H1 (cell line): ENCODE data around the gene DAPK1. TPM values are rescaled to one million over a fixed set of nuclear protein-coding genes. Genes with fewer than 3 reads are reported as not detected.

Source experiments
- CHD2 ChIP-seq: IDR thresholded peaks from 2 replicates; pipeline ENCODE4 v1.6.1; 2012; ENCODE audit warnings: low read length, improper control_type of control experiment
- polyA plus RNA-seq, 7 experiments: library from polyadenylated mRNA; depleted of rRNA in 3 of 7; stranded (reverse) in 5 of 7; unstranded in 2 of 7; fragments of >200 nt in 5 of 7; fragments of 200-250 nt in 2 of 7; gene quantifications; 1 replicate in 5 of 7; 2 replicates in 1 of 7; 4 replicates in 1 of 7; pipeline versions ENCODE4 v1.2.1 to v1.2.3, GENCODE V29; 2011 to 2013; ENCODE audit warnings: missing spikeins in 2 of 7, mixed read lengths in 2 of 7
- total RNA-seq: library from RNA; stranded (reverse); fragmentation: NEBNext Ultra II Directional; extraction: Animal tissue kit (Norgen Biotek cat#: 25700); gene quantifications from 2 replicates; pipeline ENCODE4 v1.2.1, GENCODE V29; 2021

The DAPK1 gene
- total and polyA plus RNA-seq, 2 of the 8 experiments (the other 6 are each of a cell fraction or from before 2014, with no cell fraction given), result 62.4 to 131 TPM

- no peak for TF ChIP-seq CHD2
Measured at GRCh38 chr9:87464110-87464991, 33.3 kb upstream of the DAPK1 start (continued).
